Loucy (cell line): ENCODE results near the gene ZNF157.
A peak's percentile ranks its signal among the peaks of the same experiment; 100 is the strongest.

Experiments used
- EZH2phosphoT487 ChIP-seq: fragments of 200-600 bp; IDR thresholded peaks from 2 replicates; pipeline ENCODE4 v1.6.1; 2018; ENCODE audit warnings: antibody characterized with exemption, mild to moderate bottlenecking, moderate library complexity, borderline replicate concordance
- TF ChIP-seq, protein P1 (sequence below): fragments of 200-600 bp; sonication (generic); conservative IDR thresholded peaks from 2 replicates; pipeline ENCODE4 v1.5.1; 2014; ENCODE audit warnings: mild to moderate bottlenecking, antibody characterized with exemption, low read length

- TF ChIP-seq, protein P1, sequence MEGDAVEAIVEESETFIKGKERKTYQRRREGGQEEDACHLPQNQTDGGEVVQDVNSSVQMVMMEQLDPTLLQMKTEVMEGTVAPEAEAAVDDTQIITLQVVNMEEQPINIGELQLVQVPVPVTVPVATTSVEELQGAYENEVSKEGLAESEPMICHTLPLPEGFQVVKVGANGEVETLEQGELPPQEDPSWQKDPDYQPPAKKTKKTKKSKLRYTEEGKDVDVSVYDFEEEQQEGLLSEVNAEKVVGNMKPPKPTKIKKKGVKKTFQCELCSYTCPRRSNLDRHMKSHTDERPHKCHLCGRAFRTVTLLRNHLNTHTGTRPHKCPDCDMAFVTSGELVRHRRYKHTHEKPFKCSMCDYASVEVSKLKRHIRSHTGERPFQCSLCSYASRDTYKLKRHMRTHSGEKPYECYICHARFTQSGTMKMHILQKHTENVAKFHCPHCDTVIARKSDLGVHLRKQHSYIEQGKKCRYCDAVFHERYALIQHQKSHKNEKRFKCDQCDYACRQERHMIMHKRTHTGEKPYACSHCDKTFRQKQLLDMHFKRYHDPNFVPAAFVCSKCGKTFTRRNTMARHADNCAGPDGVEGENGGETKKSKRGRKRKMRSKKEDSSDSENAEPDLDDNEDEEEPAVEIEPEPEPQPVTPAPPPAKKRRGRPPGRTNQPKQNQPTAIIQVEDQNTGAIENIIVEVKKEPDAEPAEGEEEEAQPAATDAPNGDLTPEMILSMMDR: peak; percentile 33
- no peak for TF ChIP-seq EZH2phosphoT487
These were observed 8.6 kb upstream of the ZNF157 start for GRCh38 chrX:47361538-47362511.
